Diencephalon (tissue), 1 donor: ENCODE measurements around the gene RAB8A. TPM values are rescaled to one million over a fixed set of nuclear protein-coding genes. Genes with fewer than 3 reads are reported as not detected.

ENCODE experiments used
- total RNA-seq: library from RNA; depleted of rRNA; stranded (reverse); fragments of >200 nt; gene quantifications from one replicate; pipeline ENCODE4 v1.2.3, GENCODE V29; 2014

RAB8A gene
- total RNA-seq: 42.2 TPM

GRCh38 chr19:16111160-16111908 is at the start of gene RAB8A:
TSS of gene RAB8A (plus strand) at chr19:16111889. CDS start at chr19:16111902, 13 bp downstream.

DNA sequence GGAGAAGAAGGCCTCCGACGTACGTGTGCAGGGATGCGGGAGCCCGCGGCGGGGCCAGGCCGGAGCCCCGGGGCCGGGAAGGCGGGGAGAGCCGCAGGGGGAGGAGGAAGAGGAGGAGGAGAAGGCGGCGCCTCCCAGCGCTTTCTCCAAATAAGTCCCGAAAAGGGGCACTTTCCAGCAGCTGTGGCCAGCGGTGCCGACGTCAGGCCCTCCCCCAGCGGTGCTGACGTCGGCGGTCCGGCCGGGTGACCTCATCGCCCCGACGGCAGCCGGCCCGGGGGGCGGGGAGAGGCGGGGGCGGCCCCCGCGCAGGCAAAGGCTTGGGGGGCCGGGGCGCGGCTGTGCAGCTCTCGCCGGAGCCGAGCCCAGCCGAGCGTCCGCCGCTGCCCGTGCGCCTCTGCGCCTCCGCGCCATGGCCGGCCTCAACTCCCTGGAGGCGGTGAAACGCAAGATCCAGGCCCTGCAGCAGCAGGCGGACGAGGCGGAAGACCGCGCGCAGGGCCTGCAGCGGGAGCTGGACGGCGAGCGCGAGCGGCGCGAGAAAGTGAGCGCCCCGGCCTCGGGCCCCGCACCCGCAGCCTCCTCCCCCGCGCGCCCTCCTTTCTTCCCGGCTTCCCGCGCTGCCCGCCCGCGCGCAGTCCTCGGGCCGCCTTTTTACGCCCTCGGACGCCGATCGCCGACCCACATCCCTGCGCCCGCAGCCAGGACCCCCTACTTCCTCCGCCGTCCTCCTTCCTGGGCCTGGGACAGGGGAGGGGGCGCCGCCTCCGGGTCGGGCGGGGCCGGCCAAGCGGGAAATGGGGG is 35.3 kb upstream of the RAB8A start, which contains the start of gene TPM4:
Gene TPM4, plus strand, starts transcription at position 342 of the 804 bp plus-strand sequence. Its CDS starts 71 bp downstream, at position 413.

GRCh38 chr19:16143399-16144215 is 31.9 kb downstream of the RAB8A start, which contains the start of gene HSH2D:
TSS of gene HSH2D (plus strand) at chr19:16143685. CDS start at chr19:16148751, 5,066 bp downstream.

Other genes with a start within 250 kb of the RAB8A start
- not detected for gene CYP4F2, start 213.8 kb upstream of the RAB8A start, total RNA-seq
- 0.23 TPM for gene CYP4F11, start 177.4 kb upstream of the RAB8A start, total RNA-seq
- not detected for gene OR10H4, start 162.9 kb upstream of the RAB8A start, total RNA-seq
- gene TPM4, start 35.4 kb upstream of the RAB8A start, total RNA-seq: 106 TPM
- not detected for gene HSH2D, start 31.8 kb downstream of the RAB8A start, total RNA-seq
- not detected for gene CIB3, start 61.6 kb downstream of the RAB8A start, total RNA-seq
- 105 TPM for gene FAM32A, start 73.5 kb downstream of the RAB8A start, total RNA-seq
- gene AP1M1, start 86.0 kb downstream of the RAB8A start, total RNA-seq: 40.8 TPM
- 3.9 TPM for gene KLF2, start 212.9 kb downstream of the RAB8A start, total RNA-seq